GM19324 (cell line): ENCODE results near the gene SNRPE.
"Not testable (repeated sequence)": the region's sequence is repeated elsewhere in the genome, so short reads cannot be mapped to it uniquely, and the experiment has no call there.

ENCODE experiments used
- ATAC-seq: cut with Tn5 transposase; IDR thresholded peaks from one replicate; pipeline ENCODE4 v1.9.1; 2021; ENCODE audit warnings: mild to moderate bottlenecking, moderate library complexity; ENCODE audit not compliant: unreplicated experiment, low FRiP score

SNRPE gene

GRCh38 chr1:203861379-203862184 is at the start of gene SNRPE:
Gene SNRPE (plus strand): TSS chr1:203861599. CDS start chr1:203861660, 61 bp downstream.
- peak; percentile 98 for ATAC-seq

GRCh38 chr1:203813581-203814341 is 47.6 kb upstream of the SNRPE start:
- no peak for ATAC-seq

- no peak for ATAC-seq
These were observed 43.0 kb upstream of the SNRPE start for GRCh38 chr1:203818399-203818798.

GRCh38 chr1:203823306-203823705 is 38.1 kb upstream of the SNRPE start:
- ATAC-seq = no peak

GRCh38 chr1:203826175-203826574 is 35.2 kb upstream of the SNRPE start:
- no peak for ATAC-seq

GRCh38 chr1:203828002-203828401 is 33.4 kb upstream of the SNRPE start:
- no peak for ATAC-seq

- ATAC-seq = no peak
These were observed 32.9 kb upstream of the SNRPE start for GRCh38 chr1:203828503-203828902.

GRCh38 chr1:203829247-203829646 is 32.2 kb upstream of the SNRPE start:
- not testable (repeated sequence) for ATAC-seq

- ATAC-seq = no peak
These were observed 25.9 kb upstream of the SNRPE start for GRCh38 chr1:203835476-203835875.

GRCh38 chr1:203839081-203839480 is 22.3 kb upstream of the SNRPE start:
- ATAC-seq = no peak

- no peak for ATAC-seq
These were observed 21.1 kb upstream of the SNRPE start for GRCh38 chr1:203840208-203840808.

GRCh38 chr1:203842559-203842876 is 18.9 kb upstream of the SNRPE start:
- ATAC-seq = no peak

GRCh38 chr1:203843435-203843834 is 18.0 kb upstream of the SNRPE start:
- no peak for ATAC-seq

- ATAC-seq = not testable (repeated sequence)
These were observed 8.3 kb upstream of the SNRPE start for GRCh38 chr1:203853112-203853511.

GRCh38 chr1:203858055-203858454 is 3.3 kb upstream of the SNRPE start:
- ATAC-seq = no peak

- no peak for ATAC-seq
These were observed 2.4 kb upstream of the SNRPE start for GRCh38 chr1:203858975-203859374.

GRCh38 chr1:203860396-203861025 is 888 bp upstream of the SNRPE start:
- ATAC-seq = no peak

GRCh38 chr1:203867802-203868201 is 6.4 kb downstream of the SNRPE start:
- no peak for ATAC-seq

- ATAC-seq = no peak
These were observed 8.8 kb downstream of the SNRPE start for GRCh38 chr1:203870245-203870644.

GRCh38 chr1:203871114-203871880 is 9.9 kb downstream of the SNRPE start:
- no peak for ATAC-seq
